OCI-LY3 (cell line): Measurements from ENCODE around the gene TUBA4A.
"Not testable (repeated sequence)": the region's sequence is repeated elsewhere in the genome, so short reads cannot be mapped to it uniquely, and the experiment has no call there.

Experiments used
- H2AFZ ChIP-seq: fragments of 200-600, 300-600 bp; shearing (Covaris generic); 2 replicates; pipeline ENCODE4 v1.6.0; 2014; ENCODE audit warnings: antibody characterized with exemption, low read depth, low read length
- H3K27ac ChIP-seq: fragments of 200-600, 300-600 bp; sonication (generic); 2 replicates; pipeline ENCODE4 v1.5.1; 2014; ENCODE audit warnings: mild to moderate bottlenecking, low read length, moderate library complexity, mixed read lengths
- H3K27me3 ChIP-seq: fragments of 200-600, 300-600 bp; sonication (generic); 2 replicates; pipeline ENCODE4 v1.6.1; 2014; ENCODE audit warnings: low read depth, low read length, mixed read lengths
- H3K36me3 ChIP-seq: fragments of 200-600, 300-600 bp; sonication (generic); replicated peaks from 2 replicates; pipeline ENCODE3; 2014; ENCODE audit warnings: low read depth, low read length, mixed read lengths
- H3K4me1 ChIP-seq: fragments of 300-600, 200-600 bp; sonication (generic); 2 replicates; pipeline ENCODE4 v1.6.1; 2014; ENCODE audit warnings: low read length, mixed read lengths
- H3K4me2 ChIP-seq: fragments of 200-600, 300-600 bp; sonication (generic); 2 replicates; pipeline ENCODE4 v1.6.1; 2014; ENCODE audit warnings: low read length, mixed read lengths
- H3K4me3 ChIP-seq: fragments of 300-600, 200-600 bp; sonication (generic); 2 replicates; pipeline ENCODE4 v1.5.1; 2014; ENCODE audit warnings: antibody characterized with exemption, mild to moderate bottlenecking, low read length, moderate library complexity
- H3K79me2 ChIP-seq: fragments of 300-600, 200-600 bp; shearing (Covaris generic); 2 replicates; pipeline ENCODE4 v1.6.1; 2014; ENCODE audit warnings: mild to moderate bottlenecking, low read length, mixed read lengths
- H3K9ac ChIP-seq: fragments of 300-600, 200-600 bp; shearing (Covaris generic); 2 replicates; pipeline ENCODE4 v1.6.0; 2014; ENCODE audit warnings: mild to moderate bottlenecking, low read length, moderate library complexity
- H3K9me3 ChIP-seq: fragments of 200-600, 300-600 bp; shearing (Covaris generic); 2 replicates; pipeline ENCODE4 v1.6.1; 2014; ENCODE audit warnings: low read length, mixed read lengths; ENCODE audit not compliant: insufficient read depth
- H4K20me1 ChIP-seq: fragments of 200-600, 300-600 bp; sonication (generic); 2 replicates; pipeline ENCODE4 v1.6.1; 2016; ENCODE audit warnings: low read length, mixed read lengths; ENCODE audit not compliant: insufficient read depth
- EZH2phosphoT487 ChIP-seq: fragments of 200-600 bp; shearing (Covaris generic); IDR thresholded peaks from 2 replicates; pipeline ENCODE4 v1.6.1; 2018; ENCODE audit warnings: antibody characterized with exemption, mixed run types, low read depth
- TF ChIP-seq, protein P1 (sequence below): fragments of 200-600, 300-600 bp; sonication (generic); IDR thresholded peaks from 2 replicates; pipeline ENCODE4 v1.5.1; 2014; ENCODE audit warnings: antibody characterized with exemption, low read length, low read depth

Gene TUBA4A

DNA sequence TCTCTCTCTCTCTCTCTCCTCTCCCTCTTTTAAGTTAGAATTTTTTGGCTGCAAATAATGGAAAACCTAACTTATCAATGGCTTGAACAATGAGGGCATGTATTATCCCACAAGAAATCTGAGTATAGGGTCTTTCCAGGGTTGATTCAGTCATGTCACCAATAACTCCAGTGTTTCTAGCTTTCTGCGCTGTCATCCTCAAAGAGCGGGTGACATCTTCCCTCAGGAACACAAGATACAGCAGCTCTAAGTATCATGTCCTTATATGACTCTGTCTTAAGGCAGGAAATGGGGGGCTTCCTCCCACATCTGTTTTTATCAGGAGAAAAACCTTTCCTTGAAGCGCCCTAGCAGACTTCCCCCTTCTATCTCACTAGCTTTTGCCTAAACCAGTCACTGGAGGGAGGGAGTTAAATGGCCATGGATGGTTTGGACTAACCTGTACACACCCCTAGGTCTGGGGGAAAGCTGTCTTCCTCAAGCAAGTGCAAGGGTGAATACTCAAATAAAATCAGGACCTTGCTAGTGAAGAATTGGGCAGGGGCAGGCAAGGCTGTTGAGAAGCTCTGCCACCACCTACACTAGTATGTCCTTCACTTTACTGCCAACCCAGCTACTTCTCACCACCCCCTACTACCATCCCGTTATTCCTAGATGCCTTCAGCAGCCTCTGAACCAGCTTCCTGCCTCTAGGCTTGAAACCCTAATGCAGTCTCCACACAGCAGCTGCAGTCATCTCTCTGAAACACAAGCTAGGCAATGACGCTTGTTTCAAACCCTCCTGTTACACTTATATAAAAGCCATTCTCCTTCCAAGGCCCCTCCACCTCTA is 7.5 kb upstream of the TUBA4A start:
- no peak overlapping the region for H2AFZ ChIP-seq
- no peaks in the 10 kb centered on the region for H3K79me2 ChIP-seq
- H3K4me2 ChIP-seq = no peak overlapping the region
- H3K9me3 ChIP-seq = no peaks in the 10 kb centered on the region
- H3K36me3 ChIP-seq = no peaks in the 10 kb centered on the region
- H3K9ac ChIP-seq = no peak overlapping the region
- no peaks in the 10 kb centered on the region for H3K4me1 ChIP-seq
- no peak overlapping the region for H3K27ac ChIP-seq
- no peaks in the 10 kb centered on the region for H4K20me1 ChIP-seq
- H3K27me3 ChIP-seq = no peaks in the 10 kb centered on the region
- no peak overlapping the region for H3K4me3 ChIP-seq
- TF ChIP-seq, protein P1, sequence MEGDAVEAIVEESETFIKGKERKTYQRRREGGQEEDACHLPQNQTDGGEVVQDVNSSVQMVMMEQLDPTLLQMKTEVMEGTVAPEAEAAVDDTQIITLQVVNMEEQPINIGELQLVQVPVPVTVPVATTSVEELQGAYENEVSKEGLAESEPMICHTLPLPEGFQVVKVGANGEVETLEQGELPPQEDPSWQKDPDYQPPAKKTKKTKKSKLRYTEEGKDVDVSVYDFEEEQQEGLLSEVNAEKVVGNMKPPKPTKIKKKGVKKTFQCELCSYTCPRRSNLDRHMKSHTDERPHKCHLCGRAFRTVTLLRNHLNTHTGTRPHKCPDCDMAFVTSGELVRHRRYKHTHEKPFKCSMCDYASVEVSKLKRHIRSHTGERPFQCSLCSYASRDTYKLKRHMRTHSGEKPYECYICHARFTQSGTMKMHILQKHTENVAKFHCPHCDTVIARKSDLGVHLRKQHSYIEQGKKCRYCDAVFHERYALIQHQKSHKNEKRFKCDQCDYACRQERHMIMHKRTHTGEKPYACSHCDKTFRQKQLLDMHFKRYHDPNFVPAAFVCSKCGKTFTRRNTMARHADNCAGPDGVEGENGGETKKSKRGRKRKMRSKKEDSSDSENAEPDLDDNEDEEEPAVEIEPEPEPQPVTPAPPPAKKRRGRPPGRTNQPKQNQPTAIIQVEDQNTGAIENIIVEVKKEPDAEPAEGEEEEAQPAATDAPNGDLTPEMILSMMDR = no peak
- no peak for TF ChIP-seq EZH2phosphoT487

DNA sequence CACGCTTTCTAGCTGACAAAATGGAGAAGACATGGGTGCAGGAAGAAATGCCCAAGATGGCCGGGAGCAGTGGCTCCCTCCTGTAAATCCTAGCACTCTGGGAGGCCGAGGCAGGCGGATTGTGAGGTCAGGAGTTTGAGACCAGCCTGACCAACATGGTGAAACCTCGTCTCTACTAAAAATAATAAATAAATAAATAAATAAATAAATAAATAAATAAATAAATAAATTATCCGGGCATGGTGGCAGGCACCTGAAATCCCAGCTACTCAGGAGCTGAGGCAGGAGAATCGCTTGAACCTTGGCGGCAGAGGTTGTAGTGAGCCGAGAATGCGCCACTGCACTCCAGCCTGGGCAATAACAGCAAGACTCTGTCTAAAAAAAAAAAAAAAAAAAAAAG is 5.2 kb upstream of the TUBA4A start:
- not testable (repeated sequence) for H3K36me3 ChIP-seq, H3K9me3 ChIP-seq, H3K27ac ChIP-seq, H2AFZ ChIP-seq, H3K27me3 ChIP-seq, H3K4me1 ChIP-seq, H3K9ac ChIP-seq, H4K20me1 ChIP-seq, H3K79me2 ChIP-seq, H3K4me3 ChIP-seq, H3K4me2 ChIP-seq

DNA sequence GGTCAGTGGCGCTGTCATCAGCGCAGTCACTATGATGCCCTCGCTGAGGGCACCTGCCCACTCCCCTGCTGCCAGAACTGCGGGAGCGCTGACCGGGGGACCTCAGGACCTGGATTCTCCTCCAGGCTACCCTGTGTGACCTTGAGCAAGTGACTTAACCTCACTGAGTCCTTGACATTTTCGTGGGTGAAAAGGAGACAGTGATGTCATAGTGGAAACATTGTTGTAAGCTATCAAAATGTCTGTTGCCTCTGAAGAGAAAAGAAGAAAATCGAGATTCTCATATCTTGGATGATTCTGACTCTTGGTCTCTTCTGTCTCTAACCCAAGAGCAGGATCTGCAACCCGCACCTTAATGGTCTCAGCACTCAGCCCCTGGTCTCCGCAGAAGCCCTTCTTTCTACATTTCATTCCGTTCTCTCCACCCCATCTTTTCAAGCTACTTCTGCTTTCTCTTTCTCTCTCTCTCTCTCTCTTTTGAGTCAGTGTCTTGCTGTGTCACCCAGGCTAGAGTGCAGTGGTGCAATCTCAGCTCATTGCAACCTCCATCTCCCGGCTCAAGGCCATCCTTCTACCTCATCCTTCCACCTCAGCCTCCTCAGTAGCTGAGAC is 978 bp upstream of the TUBA4A start:
- Histone ChIP-seq H3K9me3 (no peaks in the 10 kb centered on the region), H2AFZ (peak overlapping the region; percentile 70; the same call in 1 of the 2 replicates), H3K4me2 (peak overlapping the region; percentile 77), H3K9ac (peak overlapping the region; percentile 52), H3K36me3 (peaks cover 16% of the 10 kb centered on the region), H3K4me1 (peaks cover 21% of the 10 kb centered on the region), H3K27ac (no peak overlapping the region), H3K4me3 (peak overlapping the region; percentile 96), H3K79me2 (peaks cover 26% of the 10 kb centered on the region), H4K20me1 (no peaks in the 10 kb centered on the region), H3K27me3 (no peaks in the 10 kb centered on the region; the same call in 1 of the 2 replicates)
- TF ChIP-seq, protein P1 = no peak
- no peak for TF ChIP-seq EZH2phosphoT487

- Histone ChIP-seq H2AFZ (peak within 1 kb of the TSS; percentile 70; the same call in 1 of the 2 replicates), H3K27ac (peak within 1 kb of the TSS; percentile 46), H3K4me1 (peaks cover 35% of the 10 kb centered on the region), H3K4me3 (peak within 1 kb of the TSS; percentile 96), H3K4me2 (peak within 1 kb of the TSS; percentile 77), H3K79me2 (peaks cover 26% of the 10 kb centered on the region), H3K36me3 (peaks cover 18% of the 10 kb centered on the region), H3K9ac (peak within 1 kb of the TSS; percentile 94), H3K9me3 (no peaks in the 10 kb centered on the region), H4K20me1 (no peaks in the 10 kb centered on the region), H3K27me3 (no peaks in the 10 kb centered on the region; the same call in 1 of the 2 replicates)
- TF ChIP-seq, protein P1 = no peak
- TF ChIP-seq EZH2phosphoT487 = no peak
These were observed 592 bp downstream of the TUBA4A start, which contains the start of gene TUBA4B for GRCh38 chr2:219252900-219253752. TUBA4B (plus strand) TSS chr2:219253243; CDS start chr2:219253408, 165 bp downstream.
